ENCODE data around the gene KCNK7.

The KCNK7 gene

DNA sequence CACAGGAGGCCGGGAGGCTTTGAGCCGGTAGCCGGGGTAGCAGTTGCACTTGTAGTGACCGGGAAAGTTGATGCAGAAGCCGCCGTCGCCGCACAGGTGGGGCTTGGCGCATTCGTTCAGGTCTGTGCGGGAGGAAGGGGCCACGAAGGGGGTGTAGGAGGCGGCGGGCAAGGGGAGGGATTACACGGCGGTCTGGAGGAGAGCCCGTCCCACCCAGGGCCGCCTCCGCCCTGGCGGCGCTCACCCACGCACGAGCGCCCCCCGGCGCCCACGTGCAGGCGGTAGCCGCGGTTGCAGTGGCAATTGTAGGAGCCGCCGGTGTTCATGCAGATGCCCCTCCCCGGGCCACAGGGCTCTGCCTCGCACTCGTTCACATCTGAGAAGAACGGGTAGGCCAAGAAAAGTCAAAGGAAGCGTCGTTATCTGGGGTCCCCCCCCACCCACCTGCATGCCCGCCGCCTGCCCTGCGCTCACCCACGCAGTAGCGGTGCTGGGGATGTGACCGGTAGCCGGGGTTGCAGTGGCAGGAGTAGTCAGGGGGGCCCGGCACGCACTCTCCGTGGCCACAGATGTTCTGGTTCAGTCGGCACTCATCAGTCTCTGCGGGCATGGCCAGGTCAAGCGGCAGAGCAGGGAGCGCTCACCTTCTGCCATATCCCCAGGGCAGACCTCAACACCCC, 48.0 kb downstream of the KCNK7 start:
- Mint-ChIP-seq H3K9me3 (no peaks in the 10 kb centered on the region), H3K4me1 (peaks cover 72% of the 10 kb centered on the region), H3K4me3 (no peak overlapping the region), H3K36me3 (ENCODE audit: low read depth) (peaks cover 8% of the 10 kb centered on the region), H3K27me3 (ENCODE audit: low read depth, poor library complexity) (peaks cover 85% of the 10 kb centered on the region), H3K27ac (no peak overlapping the region)
- DNase-seq = no peak
- TF ChIP-seq, protein P1, sequence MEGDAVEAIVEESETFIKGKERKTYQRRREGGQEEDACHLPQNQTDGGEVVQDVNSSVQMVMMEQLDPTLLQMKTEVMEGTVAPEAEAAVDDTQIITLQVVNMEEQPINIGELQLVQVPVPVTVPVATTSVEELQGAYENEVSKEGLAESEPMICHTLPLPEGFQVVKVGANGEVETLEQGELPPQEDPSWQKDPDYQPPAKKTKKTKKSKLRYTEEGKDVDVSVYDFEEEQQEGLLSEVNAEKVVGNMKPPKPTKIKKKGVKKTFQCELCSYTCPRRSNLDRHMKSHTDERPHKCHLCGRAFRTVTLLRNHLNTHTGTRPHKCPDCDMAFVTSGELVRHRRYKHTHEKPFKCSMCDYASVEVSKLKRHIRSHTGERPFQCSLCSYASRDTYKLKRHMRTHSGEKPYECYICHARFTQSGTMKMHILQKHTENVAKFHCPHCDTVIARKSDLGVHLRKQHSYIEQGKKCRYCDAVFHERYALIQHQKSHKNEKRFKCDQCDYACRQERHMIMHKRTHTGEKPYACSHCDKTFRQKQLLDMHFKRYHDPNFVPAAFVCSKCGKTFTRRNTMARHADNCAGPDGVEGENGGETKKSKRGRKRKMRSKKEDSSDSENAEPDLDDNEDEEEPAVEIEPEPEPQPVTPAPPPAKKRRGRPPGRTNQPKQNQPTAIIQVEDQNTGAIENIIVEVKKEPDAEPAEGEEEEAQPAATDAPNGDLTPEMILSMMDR (IDR thresholded peaks at IDR 0.05) = no peak

GRCh38 chr11:65546217-65546958, 49.2 kb downstream of the KCNK7 start:
- Mint-ChIP-seq H3K9me3 (no peaks in the 10 kb centered on the region), H3K4me1 (peaks cover 69% of the 10 kb centered on the region), H3K27ac (no peak overlapping the region), H3K4me3 (peak overlapping the region; percentile 67), H3K27me3 (ENCODE audit: low read depth, poor library complexity) (peaks cover 83% of the 10 kb centered on the region), H3K36me3 (ENCODE audit: low read depth) (peaks cover 10% of the 10 kb centered on the region)
- TF ChIP-seq, protein P1 (IDR thresholded peaks at IDR 0.05) = no peak
- peak; percentile 99 for DNase-seq

- H3K4me1 Mint-ChIP-seq = peaks cover 66% of the 10 kb centered on the region
- DNase-seq = no peak
- H3K9me3 Mint-ChIP-seq = no peaks in the 10 kb centered on the region
- H3K27ac Mint-ChIP-seq = no peak overlapping the region
- peak overlapping the region; percentile 46 for H3K4me3 Mint-ChIP-seq
- peaks cover 10% of the 10 kb centered on the region for H3K36me3 Mint-ChIP-seq (ENCODE audit: low read depth)
- TF ChIP-seq, protein P1 (IDR thresholded peaks at IDR 0.05) = no peak
- peaks cover 83% of the 10 kb centered on the region for H3K27me3 Mint-ChIP-seq (ENCODE audit: low read depth, poor library complexity)
Measured at GRCh38 chr11:65545853-65546216, 49.8 kb downstream of the KCNK7 start.

Measured in nephron progenitor cell (in vitro differentiated cells).